ENCODE data around the gene PLEKHA7.
"Not testable (repeated sequence)": the region's sequence is repeated elsewhere in the genome, so short reads cannot be mapped to it uniquely, and the experiment has no call there.

PLEKHA7 gene

GRCh38 chr11:17004486-17005148 lies 9.6 kb downstream of the PLEKHA7 start:
- DNase-seq: no peak

- no peak for DNase-seq
Measured at GRCh38 chr11:17003426-17003825, 10.8 kb downstream of the PLEKHA7 start.

- DNase-seq: no peak
Measured at GRCh38 chr11:17002543-17002942, 11.7 kb downstream of the PLEKHA7 start.

- no peak for DNase-seq
Measured at GRCh38 chr11:17001806-17002205, 12.4 kb downstream of the PLEKHA7 start.

- DNase-seq: no peak
Measured at GRCh38 chr11:17000987-17001386, 13.2 kb downstream of the PLEKHA7 start.

- DNase-seq: not testable (repeated sequence)
Measured at GRCh38 chr11:17000253-17000652, 14.0 kb downstream of the PLEKHA7 start.

- no peak for DNase-seq
Measured at GRCh38 chr11:16999116-16999515, 15.1 kb downstream of the PLEKHA7 start.

GRCh38 chr11:16997624-16998023 lies 16.6 kb downstream of the PLEKHA7 start:
- DNase-seq: no peak

GRCh38 chr11:16993495-16993894 lies 20.7 kb downstream of the PLEKHA7 start:
- no peak for DNase-seq

- no peak for DNase-seq
Measured at GRCh38 chr11:16992846-16993245, 21.4 kb downstream of the PLEKHA7 start.

GRCh38 chr11:16989554-16989953 lies 24.7 kb downstream of the PLEKHA7 start:
- no peak for DNase-seq

- DNase-seq: no peak
Measured at GRCh38 chr11:16987205-16987568, 27.0 kb downstream of the PLEKHA7 start.

- DNase-seq: peak; percentile 27
Measured at GRCh38 chr11:16986434-16987204, 27.6 kb downstream of the PLEKHA7 start.

GRCh38 chr11:16985297-16985696 lies 28.9 kb downstream of the PLEKHA7 start:
- no peak for DNase-seq

- DNase-seq: no peak
Measured at GRCh38 chr11:16984229-16984628, 30.0 kb downstream of the PLEKHA7 start.

- DNase-seq: no peak
Measured at GRCh38 chr11:16982809-16983208, 31.4 kb downstream of the PLEKHA7 start.

GRCh38 chr11:16982256-16982671 lies 31.9 kb downstream of the PLEKHA7 start:
- no peak for DNase-seq

GRCh38 chr11:16981651-16982194 lies 32.5 kb downstream of the PLEKHA7 start:
- DNase-seq: no peak

- no peak for DNase-seq
Measured at GRCh38 chr11:16979703-16980622, 34.3 kb downstream of the PLEKHA7 start.

GRCh38 chr11:16977994-16978315 lies 36.3 kb downstream of the PLEKHA7 start:
- no peak for DNase-seq

- DNase-seq: no peak
Measured at GRCh38 chr11:16977136-16977993, 36.8 kb downstream of the PLEKHA7 start.

- DNase-seq: no peak
Measured at GRCh38 chr11:16976379-16976778, 37.8 kb downstream of the PLEKHA7 start.

Measured in activated T-cell treated with anti-CD3 and anti-CD28 coated beads, Interleukin-2, amount 50 U/mL, for 1 hour (primary cell).